Right lobe of liver (tissue), 6 donors: ENCODE data around the gene ACTR1A. TPM values are rescaled to one million over a fixed set of nuclear protein-coding genes. Genes with fewer than 3 reads are reported as not detected.

Source experiments
- ATAC-seq, 4 donors: fragments of 200-7000 bp; cut with Tn5 transposase; one replicate each; pipeline ENCODE4 v1.9.1; 2020; ENCODE audit warnings: mild to moderate bottlenecking in 4 of 4, moderate library complexity in 4 of 4
- DNase-seq, 3 donors: peaks; one replicate each; pipeline ENCODE4 v3.0.0-alpha.2; 2020
- H3K27ac ChIP-seq, 3 donors: fragments of 200-600 bp; one replicate each; pipeline ENCODE4 v1.8.0; 2022
- H3K27me3 ChIP-seq, 2 donors: fragments of 200-600 bp; one replicate each; pipeline ENCODE4 v1.8.0; 2022
- H3K36me3 ChIP-seq, 4 donors: fragments of 200-600 bp; sonication (generic) in 1 of 4; one replicate each; pipeline versions ENCODE4 v1.5.1 to v1.8.0; 2017 to 2022; ENCODE audit warnings: control low read depth in 1 of 4
- H3K4me1 ChIP-seq, 4 donors: fragments of 200-600 bp; sonication (generic) in 1 of 4; one replicate each; pipeline versions ENCODE4 v1.5.1 to v1.8.0; 2017 to 2022; ENCODE audit warnings: control low read depth in 1 of 4
- H3K4me3 ChIP-seq, 3 donors: fragments of 200-600 bp; one replicate each; pipeline ENCODE4 v1.8.0; 2022
- H3K9me3 ChIP-seq, 4 donors: fragments of 200-600 bp; sonication (generic) in 1 of 4; one replicate each; pipeline versions ENCODE4 v1.5.1 to v1.8.0; 2017 to 2022; ENCODE audit warnings: control low read depth in 1 of 4
- POLR2A ChIP-seq: fragments of 450-650 bp; IDR thresholded peaks from one replicate; pipeline ENCODE4 v1.6.1; 2017; ENCODE audit warnings: antibody characterized with exemption, mild to moderate bottlenecking
- WGBS: methylation state at CpG from one replicate; pipeline ENCODE4 v1.1.6; 2018; ENCODE audit warnings: low coverage, low lambda C conversion rate; ENCODE audit not compliant: insufficient coverage; ENCODE audit errors: missing lambda C conversion rate; 5-methylcytosine and 5-hydroxymethylcytosine counted together
- intact Hi-C, 2 donors: fragments of 100-400 bp; cut with DNase I; formaldehyde crosslinking; loops; one replicate each; pipeline versions ENCODE4 v1.11.2 to v1.14.1; 2022
- total RNA-seq, 6 experiments: library from RNA; depleted of rRNA in 2 of 6; stranded (reverse); fragments of >200 nt in 2 of 6; fragmentation: NEBNext Ultra II Directional in 3 of 6; extraction: Animal tissue kit (Norgen Biotek cat#: 25700) in 3 of 6; gene quantifications; one replicate each; pipeline versions ENCODE4 v1.1.0 to v1.2.4, GENCODE V29; 2016 to 2023
- TF ChIP-seq, protein P1 (sequence below), 4 donors: fragments of 200-600 bp in 3 of 4; fragments of 450-650 bp in 1 of 4; IDR thresholded peaks; one replicate each; pipeline versions ENCODE4 v1.5.1 to v1.8.0; 2016 to 2022; ENCODE audit warnings: antibody characterized with exemption in 4 of 4, mild to moderate bottlenecking in 2 of 4
- donor health status: DM: no; HTN: yes; CAD: no.
- donor health status: DM: no; HTN: no; CAD: no.
- donor health status: DM: no; HTN: no; CAD: no.
- donor health status: DM: no; HTN: yes; CAD: no.
- donor health status: DM: no; HTN: yes; CAD: no.

The ACTR1A gene
- total RNA-seq, 6 experiments from 2014 or later, result 25.6 to 47.9 (median 31.3) TPM

DNA sequence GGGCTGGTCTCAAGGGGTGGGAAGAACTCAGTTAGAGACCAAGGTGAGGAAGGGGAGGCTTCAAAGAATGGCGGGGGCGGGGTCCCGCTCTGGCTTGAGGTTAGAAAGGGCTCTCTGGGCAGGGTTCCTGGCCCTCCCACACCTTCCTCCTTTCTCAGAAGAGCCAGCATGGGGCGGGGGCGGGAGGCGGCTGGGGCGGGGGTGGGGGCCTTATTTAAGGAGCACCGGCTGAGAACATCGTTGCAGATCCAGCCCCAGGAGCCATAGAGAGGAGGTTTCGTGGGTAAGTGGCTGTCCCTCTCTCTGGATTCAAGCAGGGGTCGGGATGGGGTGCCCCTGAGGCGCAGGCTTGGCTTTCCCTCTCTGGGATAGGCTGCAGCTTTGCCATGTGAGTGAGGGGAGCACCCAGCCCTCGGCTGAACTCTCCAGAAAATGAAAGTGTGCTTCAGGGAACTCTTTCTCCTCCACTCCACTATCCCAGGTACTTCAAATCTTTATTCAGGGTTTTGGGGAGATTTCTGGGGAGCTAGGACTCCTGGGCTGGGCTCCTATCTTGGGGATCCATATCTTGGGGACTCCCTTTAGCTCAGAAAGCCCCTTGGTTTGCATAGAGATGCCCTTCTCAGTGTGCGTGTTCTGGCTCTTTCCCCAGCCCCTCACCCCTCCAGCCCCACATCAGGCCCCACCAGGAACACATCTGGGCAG is 66.8 kb downstream of the ACTR1A start:
- no peak for TF ChIP-seq POLR2A
- TF ChIP-seq, protein P1, sequence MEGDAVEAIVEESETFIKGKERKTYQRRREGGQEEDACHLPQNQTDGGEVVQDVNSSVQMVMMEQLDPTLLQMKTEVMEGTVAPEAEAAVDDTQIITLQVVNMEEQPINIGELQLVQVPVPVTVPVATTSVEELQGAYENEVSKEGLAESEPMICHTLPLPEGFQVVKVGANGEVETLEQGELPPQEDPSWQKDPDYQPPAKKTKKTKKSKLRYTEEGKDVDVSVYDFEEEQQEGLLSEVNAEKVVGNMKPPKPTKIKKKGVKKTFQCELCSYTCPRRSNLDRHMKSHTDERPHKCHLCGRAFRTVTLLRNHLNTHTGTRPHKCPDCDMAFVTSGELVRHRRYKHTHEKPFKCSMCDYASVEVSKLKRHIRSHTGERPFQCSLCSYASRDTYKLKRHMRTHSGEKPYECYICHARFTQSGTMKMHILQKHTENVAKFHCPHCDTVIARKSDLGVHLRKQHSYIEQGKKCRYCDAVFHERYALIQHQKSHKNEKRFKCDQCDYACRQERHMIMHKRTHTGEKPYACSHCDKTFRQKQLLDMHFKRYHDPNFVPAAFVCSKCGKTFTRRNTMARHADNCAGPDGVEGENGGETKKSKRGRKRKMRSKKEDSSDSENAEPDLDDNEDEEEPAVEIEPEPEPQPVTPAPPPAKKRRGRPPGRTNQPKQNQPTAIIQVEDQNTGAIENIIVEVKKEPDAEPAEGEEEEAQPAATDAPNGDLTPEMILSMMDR (IDR thresholded peaks at IDR 0.05), result no peak
- no peaks in the 10 kb centered on the region for H3K9me3 ChIP-seq
- no peaks in the 10 kb centered on the region for H3K27me3 ChIP-seq
- 14% methylated on average over 4 of the region's 14 CpGs for WGBS
- peaks cover 0 to 18% (median 5%) of the 10 kb centered on the region in 4 donors for H3K4me1 ChIP-seq
- H3K4me3 ChIP-seq, result peak overlapping the region; percentile 43 to 51 (median 43)
- H3K36me3 ChIP-seq, result no peaks in the 10 kb centered on the region
- intact Hi-C loops, result no loop called here
- DNase-seq (peak in 1 of 3 donors; percentile 45), ATAC-seq (peak; percentile 8 to 33 (median 24))
- H3K27ac ChIP-seq, result peak overlapping the region; percentile 5 to 54 (median 33)

DNA sequence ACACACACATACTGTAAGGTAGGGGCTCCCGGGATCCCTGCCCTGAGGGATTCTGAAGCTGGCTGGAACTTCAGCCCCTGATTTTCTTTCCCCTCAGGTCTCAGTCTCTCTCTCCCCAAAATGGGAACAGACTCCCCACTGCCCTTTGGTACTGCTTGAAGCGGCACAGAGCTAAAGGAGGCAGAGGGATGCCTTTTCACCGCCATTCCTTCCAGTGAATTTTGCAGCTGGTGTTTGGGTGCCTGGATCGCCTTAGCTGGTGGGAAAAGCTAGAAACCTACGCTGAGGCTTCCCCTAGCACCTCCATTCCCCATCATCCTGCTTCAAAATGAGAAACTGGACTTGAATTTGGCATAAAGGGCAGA is 67.4 kb downstream of the ACTR1A start:
- no peaks in the 10 kb centered on the region for H3K9me3 ChIP-seq
- TF ChIP-seq, protein P1 (IDR thresholded peaks at IDR 0.05), result no peak
- no peak for TF ChIP-seq POLR2A
- intact Hi-C loops, result no loop called here
- ATAC-seq (no peak), DNase-seq (no peak)
- H3K27ac ChIP-seq, result peak overlapping the region in 1 of 3 donors; percentile 54
- peaks cover 0 to 18% (median 5%) of the 10 kb centered on the region in 4 donors for H3K4me1 ChIP-seq
- no peaks in the 10 kb centered on the region for H3K36me3 ChIP-seq
- H3K27me3 ChIP-seq, result no peaks in the 10 kb centered on the region
- 54% methylated on average over 2 of the region's 5 CpGs for WGBS
- peak overlapping the region in 2 of 3 donors; percentile 43 to 51 for H3K4me3 ChIP-seq

DNA sequence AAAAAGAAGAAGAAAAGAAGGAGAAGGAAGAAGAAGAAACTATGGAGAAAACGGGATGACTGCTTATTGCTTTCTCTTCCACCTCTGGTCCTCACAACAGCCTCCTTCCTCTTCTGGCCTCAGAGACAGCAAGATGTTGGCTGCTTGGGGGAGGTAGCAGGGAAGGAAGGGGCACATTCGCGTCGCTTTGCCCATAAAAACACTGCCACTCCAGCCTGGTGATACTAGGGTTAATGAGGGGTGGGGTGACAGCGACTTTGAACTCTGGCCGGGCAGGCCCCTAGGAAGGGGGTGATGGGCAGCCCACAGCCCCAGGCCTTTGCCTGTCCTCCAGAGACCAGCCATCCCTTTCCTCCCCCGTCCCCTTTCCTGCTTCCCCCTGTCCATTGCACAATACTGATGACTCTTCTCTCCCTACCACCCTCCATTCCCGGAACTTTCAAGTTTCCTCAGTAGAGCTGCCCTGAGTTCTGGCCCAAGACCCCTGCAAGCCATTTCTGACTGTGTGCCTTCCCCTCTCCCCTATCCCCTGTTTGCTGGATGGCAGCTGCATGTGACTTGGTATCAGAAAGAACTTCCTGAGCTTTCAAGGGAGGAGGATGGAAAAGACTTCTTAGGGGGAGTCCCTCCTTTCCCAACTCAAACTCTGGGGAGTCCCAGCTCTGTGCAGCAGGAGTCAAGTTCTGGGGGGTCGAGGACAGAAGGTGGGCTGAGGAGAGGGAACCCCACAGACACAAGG is 67.9 kb downstream of the ACTR1A start:
- H3K4me3 ChIP-seq, result no peak overlapping the region
- DNase-seq, result no peak

DNA sequence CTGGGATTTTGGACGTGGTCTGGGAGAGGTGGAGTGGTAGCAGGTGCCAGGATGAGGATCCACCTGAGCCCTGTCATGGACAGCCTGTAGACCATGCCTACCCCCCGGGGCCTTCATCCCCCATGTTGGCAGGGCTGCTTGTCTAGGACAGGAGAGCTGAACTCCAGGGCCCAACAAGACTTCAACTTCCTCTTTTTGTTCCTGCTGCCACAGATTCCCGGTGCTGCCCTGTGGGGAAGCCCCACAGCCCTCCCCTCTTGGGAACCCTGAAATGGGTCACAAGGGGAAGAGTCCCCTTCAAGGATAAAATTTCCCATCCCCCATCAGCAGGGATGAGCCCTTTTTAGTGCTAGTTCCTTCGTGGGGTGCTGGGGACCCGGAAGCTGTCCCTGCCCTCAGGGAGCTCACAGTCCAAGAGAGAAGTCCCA is 68.9 kb downstream of the ACTR1A start:
- no peaks in the 10 kb centered on the region for H3K27me3 ChIP-seq
- intact Hi-C loops, result no loop called here
- H3K36me3 ChIP-seq, result no peaks in the 10 kb centered on the region
- WGBS, result 50% methylated on average over 2 of the region's 5 CpGs
- TF ChIP-seq, protein P1 (IDR thresholded peaks at IDR 0.05), result no peak
- no peak for TF ChIP-seq POLR2A
- no peaks in the 10 kb centered on the region for H3K9me3 ChIP-seq
- ATAC-seq (no peak), DNase-seq (peak in 1 of 3 donors; percentile 46)
- peaks cover 0 to 18% (median 5%) of the 10 kb centered on the region in 4 donors for H3K4me1 ChIP-seq
- no peak overlapping the region for H3K4me3 ChIP-seq
- H3K27ac ChIP-seq, result no peak overlapping the region

More for the DNA sequence above, 67.9 kb downstream of the ACTR1A start:
- TF ChIP-seq, protein P1 (IDR thresholded peaks at IDR 0.05), result no peak
- TF ChIP-seq POLR2A, result no peak
- peak in 1 of 4 donors; percentile 43 for ATAC-seq
- Histone ChIP-seq H3K4me1 (peaks cover 0 to 18% (median 5%) of the 10 kb centered on the region in 4 donors), H3K9me3 (no peaks in the 10 kb centered on the region), H3K36me3 (no peaks in the 10 kb centered on the region), H3K27me3 (no peaks in the 10 kb centered on the region), H3K27ac (peak overlapping the region in 1 of 3 donors; percentile 54)
- intact Hi-C loops, result no loop called here
- 31% methylated on average over 9 of the region's 9 CpGs for WGBS
